Measurements from ENCODE around the gene FOXS1. TPM values are rescaled to one million over a fixed set of nuclear protein-coding genes. Genes with fewer than 3 reads are reported as not detected.

FOXS1 gene
- 1.3 TPM for total RNA-seq
- long read RNA-seq: 0 reads

DNA sequence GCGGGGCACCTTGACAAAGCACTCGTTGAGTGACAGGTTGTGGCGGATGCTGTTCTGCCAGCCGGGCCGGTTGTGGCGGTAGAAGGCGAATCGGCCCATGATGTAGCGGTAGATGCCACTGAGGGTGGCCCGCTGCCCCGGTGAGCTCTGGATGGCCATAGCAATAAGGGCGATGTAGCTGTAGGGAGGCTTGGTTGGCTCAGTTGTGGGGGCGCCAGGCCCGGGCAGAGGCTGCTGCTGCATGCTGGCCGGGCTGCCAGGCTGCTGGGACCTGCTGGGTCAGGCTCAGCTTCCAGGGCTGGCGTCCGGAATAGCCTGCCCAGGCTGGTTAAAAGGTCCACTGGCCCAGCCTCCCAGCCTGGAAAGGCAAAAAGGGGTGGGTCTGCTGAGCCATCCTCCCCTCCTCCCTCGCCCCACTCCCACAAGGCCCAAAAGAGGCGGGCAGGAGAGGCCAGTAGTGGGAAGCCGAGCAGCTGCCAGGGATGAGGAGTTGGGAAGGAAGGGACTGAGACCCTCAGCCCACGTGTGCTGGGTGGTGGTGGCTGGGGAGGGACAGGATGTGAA, at the start of gene FOXS1:
TSS of gene FOXS1 (minus strand) at position 305 of the 564 bp plus-strand sequence. CDS start at position 243, 62 bp downstream.
- peak; percentile 70 for DNase-seq
- intact Hi-C loops (cut with micrococcal nuclease): no loop called here
- ATAC-seq: peak; percentile 78

DNA sequence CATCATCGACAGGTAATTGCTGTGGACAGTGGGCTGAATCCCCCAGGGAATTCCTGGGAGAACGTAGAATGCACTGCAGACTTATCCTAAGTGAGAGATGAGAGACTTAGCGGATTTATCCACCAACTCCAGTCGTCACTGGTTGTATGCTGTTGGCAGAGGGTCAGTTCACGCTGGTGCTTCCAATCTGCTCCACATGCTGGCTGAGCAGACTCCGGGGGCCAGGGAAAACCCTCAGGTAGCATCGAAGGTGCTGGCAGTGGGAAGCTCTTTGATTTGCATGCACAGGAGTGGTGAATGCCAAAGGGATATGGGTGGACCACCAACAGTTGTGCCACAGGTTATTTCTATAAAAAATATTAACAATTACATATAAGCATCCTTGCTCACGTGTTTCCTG, 45.2 kb upstream of the FOXS1 start:
- DNase-seq: no peak
- no peak for ATAC-seq
- intact Hi-C loops (cut with micrococcal nuclease): no loop called here

DNA sequence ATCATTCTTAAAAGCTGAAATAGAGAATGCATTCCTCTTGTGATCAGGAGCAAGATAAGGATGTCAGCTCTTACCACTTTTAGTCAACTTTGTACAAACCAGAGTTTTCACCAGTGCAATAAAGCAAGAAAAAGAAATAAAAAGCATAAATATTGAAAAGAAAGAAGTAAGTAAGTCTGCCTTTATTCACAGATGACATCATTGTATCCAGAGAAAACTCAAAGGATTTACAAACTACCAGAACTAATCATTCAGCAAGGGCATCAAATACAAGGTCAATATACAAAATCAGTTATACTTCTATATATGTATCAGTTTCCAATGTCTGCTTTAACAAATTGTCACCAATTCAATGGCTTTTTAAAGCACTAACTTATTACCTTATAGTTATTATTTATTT, 38.4 kb upstream of the FOXS1 start:
- ATAC-seq (no peak), DNase-seq (no peak)
- intact Hi-C loops (cut with micrococcal nuclease): no loop called here

DNA sequence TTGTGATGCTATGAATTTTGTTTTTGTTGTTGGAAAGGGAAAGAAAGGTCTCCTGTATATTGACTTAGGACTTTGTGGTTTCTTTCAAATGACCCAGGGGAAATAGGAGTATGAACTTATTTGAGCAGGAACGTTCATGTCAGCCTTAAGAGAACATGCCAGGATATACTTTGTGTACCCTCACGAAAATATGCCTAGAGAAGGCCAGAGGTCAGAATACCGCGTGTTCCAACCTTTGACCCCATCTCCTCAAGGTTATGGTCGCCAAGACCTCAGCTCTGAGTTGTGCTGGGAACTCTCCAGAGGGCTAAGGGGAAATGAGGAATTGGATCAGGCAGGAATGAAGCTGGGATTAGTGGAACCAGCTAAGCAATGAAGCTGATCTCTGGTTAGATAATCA, 36.5 kb upstream of the FOXS1 start:
- intact Hi-C loops (cut with micrococcal nuclease): no loop called here
- ATAC-seq (no peak), DNase-seq (no peak)

DNA sequence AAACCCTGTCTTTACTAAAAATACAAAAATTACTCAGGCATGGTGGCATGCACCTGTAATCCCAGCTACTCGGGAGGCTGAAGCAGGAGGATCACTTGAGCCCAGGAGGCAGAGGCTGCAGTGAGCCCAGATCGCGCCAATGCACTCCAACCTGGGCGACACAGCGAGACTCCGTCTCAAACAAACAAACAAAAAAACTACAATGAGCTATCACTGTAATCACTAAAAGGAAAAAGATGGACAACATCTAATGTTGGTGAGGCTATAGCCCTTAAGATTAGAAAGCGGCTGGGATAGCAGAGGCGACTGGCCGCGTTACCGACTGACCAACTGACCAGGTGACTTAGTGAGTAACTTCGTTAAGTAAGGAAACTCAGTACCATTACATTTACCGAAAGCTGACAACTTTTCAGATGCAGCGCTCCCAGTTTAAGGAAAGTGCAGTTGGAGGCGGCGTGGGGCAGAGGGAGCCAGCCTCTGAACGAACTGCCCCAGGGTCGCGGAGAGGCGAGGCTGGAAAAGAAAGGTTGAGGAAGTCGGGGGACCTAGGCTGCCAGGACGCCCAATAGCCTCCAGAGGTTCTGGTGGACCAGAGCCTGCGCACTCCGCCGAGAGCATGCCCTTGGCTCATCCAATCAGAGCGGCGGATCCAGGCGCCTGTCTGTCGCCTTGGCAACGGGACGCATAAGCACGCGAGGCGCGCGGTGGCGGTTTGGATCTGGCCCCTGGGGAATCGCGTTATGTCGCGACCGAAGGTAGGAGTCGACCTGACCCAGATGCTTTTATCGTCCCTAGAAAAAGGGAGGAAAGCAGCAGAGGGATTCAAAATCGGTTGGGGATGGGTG, 34.0 kb upstream of the FOXS1 start:
- DNase-seq (peak; percentile 95), ATAC-seq (peak; percentile 99)
- intact Hi-C loops (cut with micrococcal nuclease): no loop called here

DNA sequence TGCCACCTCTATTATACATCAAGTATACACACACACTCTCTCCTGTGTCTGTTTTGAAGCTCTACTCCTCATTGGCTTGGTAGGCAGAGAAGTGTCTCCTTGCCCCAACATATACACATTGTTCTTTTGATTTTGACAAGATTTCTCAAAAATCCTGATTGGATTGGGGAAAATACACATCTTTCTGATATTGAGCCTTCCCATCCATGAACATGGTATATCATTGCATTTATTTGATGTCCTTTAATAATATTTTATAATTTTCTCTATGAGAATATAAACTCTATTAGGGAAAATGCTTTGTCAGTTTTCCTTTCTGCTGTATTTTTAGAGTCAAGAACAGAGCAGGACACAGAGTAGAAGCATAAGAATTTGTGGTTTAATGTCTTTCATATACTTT, 32.3 kb upstream of the FOXS1 start:
- intact Hi-C loops (cut with micrococcal nuclease): no loop called here
- ATAC-seq (no peak), DNase-seq (no peak)

DNA sequence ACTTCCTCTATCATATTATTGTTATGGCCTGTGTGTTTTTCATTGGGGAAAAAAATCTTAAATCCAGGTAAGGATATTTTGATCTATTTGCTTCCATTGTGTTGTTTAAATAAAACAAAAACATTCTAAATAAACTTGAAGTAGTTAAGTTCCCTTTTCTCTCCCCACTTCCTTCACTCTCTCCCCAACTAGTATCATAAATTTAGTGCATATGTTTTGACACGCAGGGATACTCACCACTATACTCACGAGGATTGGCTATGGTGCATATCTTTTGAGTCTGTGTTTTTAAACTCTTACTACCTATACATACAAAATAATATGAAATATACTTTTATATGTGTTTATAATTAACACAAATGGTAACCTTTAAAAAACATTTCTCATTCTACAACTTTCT, 30.3 kb upstream of the FOXS1 start:
- DNase-seq (no peak), ATAC-seq (no peak)
- intact Hi-C loops (cut with micrococcal nuclease): no loop called here

DNA sequence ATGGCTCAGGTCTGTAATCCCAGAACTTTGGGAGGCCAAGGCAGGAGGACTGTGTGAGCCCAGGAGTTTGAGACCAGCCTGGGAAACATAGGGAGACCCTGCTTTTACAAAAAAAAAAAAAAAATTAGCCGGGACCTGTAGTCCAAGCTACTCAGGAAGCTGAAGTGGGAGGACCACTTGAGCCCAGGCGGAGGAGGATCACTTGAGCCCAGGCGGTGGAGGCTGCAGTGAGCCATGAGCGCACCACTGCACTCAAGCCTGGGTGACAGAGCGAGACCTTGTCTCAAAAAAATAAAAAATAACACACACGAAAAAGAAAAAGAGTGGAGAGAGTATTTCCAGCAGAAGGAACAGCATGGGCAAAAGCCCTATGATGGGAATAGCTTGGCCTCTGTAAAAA, 27.0 kb upstream of the FOXS1 start:
- no peak for DNase-seq
- intact Hi-C loops (cut with micrococcal nuclease): no loop called here
- no peak for ATAC-seq

DNA sequence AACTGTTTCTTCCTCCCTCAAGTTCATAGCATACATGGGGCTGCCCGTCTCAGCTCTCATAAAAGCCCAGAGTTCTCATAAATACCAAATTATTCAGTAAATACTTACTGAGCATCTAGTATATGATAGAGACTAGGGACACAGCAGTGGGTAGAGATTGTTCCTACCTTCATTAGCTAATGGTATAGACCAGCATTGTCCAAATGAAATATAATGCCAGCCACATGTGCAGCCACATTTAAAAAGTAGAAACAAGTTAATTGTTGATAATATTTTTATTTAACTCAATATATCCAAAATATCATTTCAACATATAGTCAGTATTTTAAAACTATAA, 26.2 kb upstream of the FOXS1 start:
- ATAC-seq: no peak
- DNase-seq: no peak
- intact Hi-C loops (cut with micrococcal nuclease): no loop called here

DNA sequence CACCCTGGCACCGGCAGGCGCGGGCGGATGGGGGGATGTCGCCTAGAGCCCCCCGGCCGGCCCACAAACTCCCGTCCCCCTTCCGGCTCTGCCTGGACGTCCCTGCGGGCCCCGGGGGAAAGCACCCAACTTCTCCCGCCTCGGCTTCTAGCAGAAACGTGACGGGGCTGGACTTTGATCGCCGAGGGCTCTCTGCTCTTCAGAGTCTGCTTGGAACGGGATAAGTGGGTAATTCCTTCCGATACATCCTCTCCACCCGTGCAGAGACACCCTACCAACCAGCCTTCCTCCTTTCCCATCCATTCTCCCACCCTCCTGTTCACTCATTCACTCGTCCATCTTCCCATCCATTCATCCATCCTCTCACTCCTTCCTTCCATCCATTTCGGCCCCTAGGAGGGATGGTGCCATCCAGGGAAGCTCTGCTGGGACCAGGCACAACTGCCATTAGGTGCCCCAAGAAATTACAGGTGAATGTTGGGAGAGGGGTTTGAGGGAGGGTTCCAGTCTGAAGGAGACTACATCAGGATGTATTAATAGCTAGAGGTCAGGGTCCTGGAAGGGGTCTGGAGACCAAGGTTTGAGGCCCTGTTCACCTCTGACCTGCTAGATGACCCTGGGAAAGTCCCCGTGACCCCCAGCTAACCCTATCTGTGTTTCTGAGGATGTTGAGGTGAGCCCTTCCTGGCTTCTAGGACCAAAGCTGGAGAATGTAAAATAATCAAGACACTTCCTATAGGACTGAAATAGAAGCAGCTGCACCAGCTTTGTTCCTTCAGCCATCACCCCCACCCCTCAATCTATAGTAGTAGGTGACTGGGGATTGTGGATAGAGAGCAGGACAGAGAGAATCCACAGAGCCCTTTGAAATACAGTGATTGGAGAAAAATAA, 25.6 kb upstream of the FOXS1 start:
- intact Hi-C loops (cut with micrococcal nuclease): no loop called here
- ATAC-seq: no peak

DNA sequence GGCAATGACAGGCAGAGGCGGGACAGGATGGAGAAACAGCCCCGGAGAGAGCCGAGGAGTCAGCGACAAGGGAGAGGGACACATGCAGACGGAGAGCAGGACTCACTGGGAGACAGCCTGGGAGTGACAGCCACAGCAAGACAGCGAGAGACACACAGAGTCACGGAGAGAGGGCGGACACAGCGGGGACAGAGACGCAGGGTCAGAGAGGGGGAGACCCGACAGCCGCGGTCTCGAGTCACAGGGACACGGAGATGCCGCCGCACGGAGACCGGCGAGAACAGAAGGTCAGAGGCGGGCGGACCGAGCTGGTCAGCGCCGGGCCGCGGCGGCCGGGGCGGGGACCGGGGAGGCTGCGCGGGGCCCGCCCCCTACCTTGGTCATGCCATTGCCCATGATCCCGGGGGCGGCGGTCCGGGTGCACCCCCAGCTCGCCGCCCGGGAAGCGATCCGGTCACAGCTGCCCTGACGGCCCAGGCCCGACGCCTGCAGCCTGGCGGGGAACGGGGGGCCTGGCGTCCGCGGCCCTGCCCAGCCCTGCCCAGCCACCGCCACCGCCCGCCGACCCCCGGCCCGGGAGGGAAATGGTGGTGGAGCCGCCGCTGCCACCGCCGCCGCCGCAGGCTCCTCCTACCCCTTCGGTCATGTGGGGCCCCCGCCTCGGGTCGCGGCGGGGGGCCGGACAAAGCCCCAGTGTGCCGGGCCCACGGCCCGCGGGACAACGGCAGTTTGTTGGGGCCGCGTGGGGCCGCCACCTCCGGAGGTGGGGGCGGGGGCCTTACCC, 24.7 kb upstream of the FOXS1 start, which contains the start of the genes DUSP15 and TTLL9:
TSS of gene DUSP15 (minus strand) at position 586 of the 784 bp plus-strand sequence. CDS start at position 396, 190 bp downstream.
TSS of gene TTLL9 (plus strand) at position 693 of the 784 bp plus-strand sequence. CDS start 493 bp downstream, outside the sequence.
- DNase-seq: peak; percentile 64
- ATAC-seq: peak; percentile 93
- intact Hi-C loops (cut with micrococcal nuclease): no loop called here

More for the DNA sequence above, 25.6 kb upstream of the FOXS1 start:
- DNase-seq: no peak

DNA sequence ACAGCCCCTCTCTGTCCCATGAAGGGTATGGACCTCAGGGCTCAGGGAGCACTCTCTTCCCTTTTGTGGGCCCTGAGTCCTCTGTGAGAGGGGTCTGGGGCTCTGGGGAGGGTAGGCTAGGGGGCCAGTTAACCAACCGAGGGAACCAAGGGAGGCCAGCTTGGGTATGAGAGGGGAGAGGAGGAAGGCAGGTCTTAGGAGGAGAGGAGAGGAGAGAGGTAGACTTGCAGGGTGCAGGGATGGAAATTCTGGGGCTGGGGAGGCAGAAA, 24.2 kb upstream of the FOXS1 start:
- no peak for ATAC-seq
- intact Hi-C loops (cut with micrococcal nuclease): no loop called here
- DNase-seq: no peak

DNA sequence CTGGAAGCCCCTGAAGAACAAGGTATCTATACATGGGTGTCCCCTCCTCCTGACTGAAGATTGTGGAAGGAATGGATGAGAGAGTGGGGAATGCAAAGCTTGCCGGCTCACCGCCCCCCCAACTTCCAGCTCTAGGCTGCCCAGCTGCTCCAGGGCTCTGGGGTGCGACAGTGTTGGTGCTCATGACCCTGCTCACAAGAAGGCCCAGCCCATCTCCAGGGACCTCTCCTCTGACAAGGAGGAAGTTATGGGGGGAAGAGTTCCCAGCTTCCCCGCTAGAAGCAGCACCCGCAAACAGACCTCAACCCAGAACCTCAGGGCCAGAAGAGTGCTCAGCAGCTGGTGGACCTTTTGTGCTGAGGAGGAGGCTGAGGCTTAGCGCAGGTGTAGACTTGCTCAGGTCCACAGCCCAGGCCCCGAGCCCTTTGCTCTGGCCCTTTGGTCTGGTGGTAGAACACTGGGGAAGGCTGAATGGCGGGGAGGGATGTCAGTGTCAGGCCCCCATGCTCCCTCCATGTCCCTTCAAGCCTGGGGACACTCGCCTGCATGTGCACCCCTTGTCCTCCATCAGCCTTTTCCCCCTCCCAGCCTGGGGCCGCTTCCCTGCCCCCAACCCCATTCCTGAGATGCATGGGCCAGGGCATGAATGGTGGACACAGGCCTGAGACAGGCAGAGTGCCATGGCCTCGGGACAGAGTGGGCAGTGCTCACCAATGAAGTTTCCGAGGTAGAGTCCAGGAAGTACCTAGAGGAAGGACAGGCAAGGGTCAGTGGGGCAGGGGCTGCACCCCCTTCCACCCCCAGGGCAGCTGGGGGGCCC, 23.7 kb upstream of the FOXS1 start:
- DNase-seq: no peak
- ATAC-seq: no peak
- intact Hi-C loops (cut with micrococcal nuclease): no loop called here

DNA sequence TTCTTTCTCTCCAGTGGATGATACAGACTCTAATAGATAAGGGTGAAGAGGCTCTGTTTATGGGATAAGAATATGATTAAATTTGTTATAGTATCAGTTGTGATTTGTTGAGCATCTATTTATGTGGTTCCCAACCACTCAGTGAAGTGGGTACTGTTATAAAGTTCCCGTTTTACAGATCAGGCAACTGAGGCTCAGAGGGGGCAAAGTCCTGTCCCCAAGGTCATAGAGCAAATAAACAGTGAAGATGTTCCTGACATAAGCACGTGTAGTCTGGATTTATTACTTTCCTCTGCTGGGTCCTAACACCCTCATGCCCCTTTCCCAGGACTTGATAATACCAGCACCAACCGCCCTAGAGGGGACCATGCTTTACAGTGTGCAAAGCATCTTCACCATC, 20.8 kb upstream of the FOXS1 start:
- intact Hi-C loops (cut with micrococcal nuclease): no loop called here
- ATAC-seq: no peak
- no peak for DNase-seq

DNA sequence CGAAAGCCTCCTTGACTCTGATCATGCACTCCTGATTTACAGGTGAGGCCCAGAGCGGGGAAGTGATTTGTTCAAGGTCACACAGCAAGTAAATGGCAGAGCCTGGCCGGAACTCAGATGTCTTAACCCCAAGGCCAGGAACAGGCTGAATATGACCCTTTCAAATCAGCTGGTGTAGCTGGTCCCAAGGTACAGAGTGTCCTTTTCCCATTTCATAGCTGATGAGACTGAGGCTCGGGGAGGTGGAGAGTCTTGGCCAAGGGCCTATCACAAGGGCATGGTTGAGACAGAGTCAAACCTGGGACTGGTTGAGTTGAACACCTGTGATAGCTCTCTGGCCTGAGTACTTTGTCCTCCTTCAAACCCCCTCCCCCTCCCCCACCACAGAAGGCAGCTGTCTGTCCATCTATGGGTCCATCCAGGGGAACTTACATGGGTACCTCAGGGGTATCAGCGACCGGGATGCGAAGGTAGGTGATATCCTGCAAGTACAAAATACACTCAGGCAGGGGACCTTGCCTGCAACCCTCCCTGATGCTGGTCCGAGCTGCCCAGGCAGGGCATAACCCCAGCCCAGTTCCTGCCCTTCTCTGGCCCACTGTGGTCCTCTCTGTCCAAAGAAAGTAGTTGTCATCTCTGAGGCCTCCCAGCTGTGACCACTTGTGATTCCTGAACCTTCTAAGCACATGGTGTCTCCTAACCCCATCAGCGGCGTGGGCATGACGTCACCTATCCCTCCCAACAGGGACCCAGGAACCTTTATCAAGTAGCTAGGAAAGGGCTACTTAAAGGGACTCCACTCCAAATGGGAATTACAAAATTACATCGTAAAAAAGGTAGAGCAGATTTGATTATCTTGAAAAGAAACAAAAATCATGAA, 19.4 kb upstream of the FOXS1 start:
- intact Hi-C loops (cut with micrococcal nuclease): no loop called here
- no peak for ATAC-seq
- DNase-seq: no peak

DNA sequence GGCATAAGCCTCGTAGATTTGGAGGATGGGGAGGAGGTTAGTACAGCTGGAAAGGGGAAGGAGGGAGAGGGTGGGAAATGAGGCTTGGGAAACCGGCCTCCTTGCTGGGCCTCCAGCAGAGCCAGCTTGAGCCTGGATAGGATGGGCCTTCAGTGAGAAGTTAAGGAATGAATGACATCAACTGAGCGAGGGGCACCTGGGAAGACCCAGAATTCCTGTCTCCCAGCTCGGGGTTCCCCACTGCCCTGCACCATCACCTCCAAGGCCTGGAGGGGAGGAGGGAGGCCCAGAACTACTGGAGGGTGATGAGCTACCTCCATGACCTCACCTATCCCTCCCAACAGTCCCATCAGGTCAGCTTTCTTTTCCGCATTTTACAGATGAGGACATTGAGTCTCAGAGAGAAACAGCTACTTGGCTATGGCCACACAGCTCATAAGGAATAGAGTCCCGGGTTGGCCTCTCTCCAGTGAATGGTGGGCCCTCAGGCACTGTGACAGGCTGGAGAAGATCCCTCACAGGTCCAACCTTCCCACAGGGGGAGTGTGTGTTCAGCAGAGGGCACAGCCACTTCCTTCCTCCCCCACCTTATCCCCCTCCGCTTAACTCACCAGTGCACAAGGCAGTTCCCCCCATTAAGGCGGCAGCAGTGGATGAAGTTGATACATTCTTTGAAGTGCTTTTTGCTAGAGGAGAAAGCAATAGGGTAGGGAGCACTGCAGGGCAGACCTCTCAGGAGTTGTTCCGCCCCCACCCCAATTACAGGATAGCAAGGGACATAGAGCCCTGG, 18.1 kb upstream of the FOXS1 start:
- ATAC-seq (no peak), DNase-seq (peak; percentile 16)
- intact Hi-C loops (cut with micrococcal nuclease): no loop called here

DNA sequence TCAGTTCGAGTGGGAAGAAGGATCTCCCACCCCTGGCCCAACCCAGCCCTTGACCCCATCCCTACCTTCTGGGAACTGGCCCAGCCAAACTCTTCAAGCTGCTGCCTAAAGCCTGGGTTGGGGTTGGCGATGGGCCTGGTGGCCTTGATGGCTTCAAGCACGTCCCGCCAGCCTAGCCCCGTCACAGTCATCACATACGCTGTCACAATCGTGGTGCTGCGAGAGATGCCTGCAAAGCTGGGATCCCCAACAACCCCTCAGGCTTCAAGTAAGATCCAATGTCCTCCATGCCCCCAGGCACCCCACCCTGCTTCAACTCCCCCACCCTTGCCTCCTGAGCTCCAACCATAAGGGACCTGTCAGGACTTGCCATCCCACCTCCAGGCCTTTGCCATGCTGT, 17.1 kb upstream of the FOXS1 start:
- DNase-seq: peak; percentile 26
- intact Hi-C loops (cut with micrococcal nuclease): no loop called here
- ATAC-seq: no peak
